Activated CD4-positive, alpha-beta T cell treated with anti-CD3 and anti-CD28 coated beads, Interleukin-2, amount 50 U/mL, for 4 hours (primary cell): ENCODE results near the gene ILK.

Experiments
- DNase-seq, 2 experiments: peaks; one replicate each; pipeline ENCODE4 v3.0.0-alpha.2; 2020

Gene ILK

DNA sequence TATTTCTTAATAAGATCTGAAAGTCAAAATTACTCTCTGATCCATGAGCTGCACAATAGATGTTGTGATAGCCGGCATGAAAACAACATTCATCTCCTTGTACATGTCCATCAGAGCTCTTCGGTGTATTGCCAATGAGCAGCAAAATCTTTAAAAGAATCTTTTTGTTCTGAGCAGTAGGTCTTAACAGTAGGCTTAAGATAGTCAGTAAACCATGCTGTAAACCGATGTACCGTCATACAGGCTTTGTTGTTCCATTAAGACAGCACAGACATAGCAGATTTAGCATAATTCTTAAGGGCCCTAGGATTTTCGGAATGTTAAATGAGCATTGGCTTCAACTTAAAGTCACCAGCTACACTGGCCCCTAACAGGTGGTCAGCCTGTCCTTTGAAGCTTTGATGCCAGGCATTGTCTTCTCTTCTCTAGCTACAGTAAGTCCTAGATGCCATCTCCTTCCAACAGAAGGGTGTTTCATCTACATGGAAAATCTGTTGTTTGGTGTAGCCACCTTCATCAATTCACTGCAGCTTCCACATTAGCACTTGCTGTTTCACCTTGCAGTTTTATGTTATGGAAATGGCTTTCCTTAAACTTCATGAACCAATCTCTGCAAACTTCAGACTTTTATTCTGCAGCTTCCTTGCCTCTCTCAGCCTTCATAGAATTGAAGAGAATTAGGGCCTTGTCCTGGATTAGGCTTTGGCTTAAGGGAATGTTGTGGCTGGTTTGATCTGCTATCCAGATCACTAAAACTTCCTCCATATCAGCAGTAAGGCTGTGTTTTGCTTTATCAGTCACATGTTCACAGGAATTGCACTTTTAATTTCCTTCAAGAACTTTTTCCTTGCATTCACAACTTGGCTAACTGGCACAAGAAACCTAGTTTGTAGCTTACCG is 28.5 kb upstream of the ILK start:
- no peak for DNase-seq

DNA sequence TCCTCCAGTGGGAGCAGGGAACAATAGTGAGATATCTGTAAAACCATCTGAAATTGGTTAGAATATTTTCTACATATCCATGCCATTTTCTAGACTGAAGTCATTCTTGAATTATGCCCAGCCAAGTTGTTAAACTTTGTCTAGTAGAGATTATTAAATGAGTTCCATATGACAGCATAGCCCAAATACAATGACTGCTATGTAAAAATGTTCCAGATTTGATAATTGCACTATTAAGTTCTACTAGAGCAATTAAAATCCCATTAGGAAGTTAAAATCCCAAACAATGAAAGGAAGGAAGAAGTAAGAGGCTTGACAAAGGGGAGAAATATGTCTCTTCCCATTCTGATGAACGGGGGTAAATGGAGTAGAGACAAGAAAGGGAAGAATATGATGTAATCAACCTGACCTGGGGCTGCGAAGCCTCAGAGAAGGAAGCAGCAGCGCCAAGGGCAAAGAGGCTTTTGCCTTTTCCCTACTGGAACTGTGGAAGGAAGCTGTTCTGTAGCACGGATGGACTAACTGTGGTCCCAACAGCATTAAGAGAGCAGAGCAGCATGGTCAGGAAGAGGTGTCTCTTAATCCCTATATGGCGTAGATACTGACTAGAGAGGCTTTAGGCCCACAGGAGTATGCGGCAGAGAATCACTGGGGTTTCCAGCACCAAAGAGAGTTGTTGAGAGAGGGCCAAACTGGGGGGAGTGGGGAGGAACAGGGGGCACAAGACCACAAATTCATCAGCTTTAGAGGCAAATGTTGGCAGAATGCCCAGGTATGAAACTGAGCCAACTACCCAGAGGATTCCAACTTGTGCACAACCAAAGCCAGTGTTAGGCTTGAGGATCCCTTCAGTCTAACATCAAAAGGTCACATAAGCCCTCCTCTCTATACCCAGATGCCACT is 26.9 kb upstream of the ILK start:
- DNase-seq, result no peak

DNA sequence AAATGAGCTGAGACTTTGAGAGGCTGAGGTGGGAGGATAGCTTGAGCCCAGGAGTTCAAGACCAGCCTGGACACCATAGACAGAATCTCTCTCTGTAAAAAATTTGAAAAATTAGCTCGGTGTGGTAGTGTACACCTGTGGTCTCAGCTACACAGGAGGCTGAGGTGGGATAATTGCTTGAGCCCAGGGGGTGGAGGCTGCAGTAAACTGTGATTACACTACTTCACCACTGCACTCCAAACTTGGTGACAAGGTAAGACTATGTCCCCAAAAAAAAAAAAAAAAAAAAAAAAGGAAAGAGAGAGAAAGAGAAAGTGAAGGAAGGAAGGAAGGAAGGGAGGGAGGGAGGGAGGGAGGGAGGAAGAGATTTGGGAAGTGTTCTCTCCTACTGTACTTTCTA is 25.4 kb upstream of the ILK start:
- DNase-seq, result no peak

DNA sequence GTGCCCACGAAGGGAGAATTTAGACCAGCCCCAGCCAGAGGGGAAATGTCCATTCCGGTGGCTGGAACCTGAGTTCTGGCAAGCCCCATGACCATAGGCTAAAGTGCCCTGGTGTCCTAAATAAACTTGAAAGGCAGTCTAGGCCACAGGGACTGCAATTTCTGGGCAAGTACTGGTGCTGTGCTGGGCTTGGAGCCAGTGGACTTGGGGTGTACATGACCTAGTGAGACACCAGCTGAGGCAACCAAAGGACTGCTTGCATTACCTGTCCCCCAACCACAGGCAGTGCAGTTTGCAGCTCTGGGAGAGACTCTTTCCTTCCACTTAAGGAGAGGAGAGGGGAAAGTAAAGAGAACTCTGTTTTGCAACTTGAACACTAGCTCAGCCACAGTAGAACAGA is 23.9 kb upstream of the ILK start:
- DNase-seq, result no peak

DNA sequence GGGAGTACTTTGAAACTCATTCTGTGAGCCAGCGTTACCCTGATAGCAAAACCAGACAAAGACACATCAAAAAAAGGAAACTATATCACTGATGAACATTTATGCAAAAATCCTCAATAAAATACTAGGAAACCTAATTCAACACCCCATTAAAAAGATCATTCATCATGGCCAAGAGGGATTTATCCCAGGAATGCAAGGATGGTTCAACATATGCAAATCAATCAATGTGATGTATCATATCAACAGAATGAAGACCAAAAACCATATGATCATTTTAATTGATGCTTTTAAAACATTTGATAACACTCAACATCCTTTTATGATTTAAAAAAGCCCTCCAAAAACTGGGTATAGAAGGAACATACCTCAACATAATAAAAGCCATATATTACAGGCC is 20.0 kb upstream of the ILK start:
- no peak for DNase-seq

DNA sequence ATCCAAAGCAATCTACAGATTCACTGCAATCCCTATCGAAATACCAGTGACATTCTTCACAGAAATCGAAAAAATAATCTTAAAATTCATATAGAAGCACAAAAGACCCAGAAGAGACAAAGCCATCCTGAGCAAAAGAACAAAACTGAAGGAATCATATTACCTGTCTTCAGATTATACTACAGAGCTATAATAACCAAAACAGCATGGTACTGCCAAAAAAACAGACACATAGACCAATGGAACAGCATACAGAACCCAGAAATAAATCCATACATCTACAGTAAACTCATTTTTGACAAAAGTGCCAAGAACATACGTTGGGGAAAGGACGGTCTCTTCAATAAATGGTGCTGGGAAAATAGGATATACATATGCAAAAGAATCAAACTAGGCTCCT is 19.0 kb upstream of the ILK start:
- DNase-seq, result no peak

DNA sequence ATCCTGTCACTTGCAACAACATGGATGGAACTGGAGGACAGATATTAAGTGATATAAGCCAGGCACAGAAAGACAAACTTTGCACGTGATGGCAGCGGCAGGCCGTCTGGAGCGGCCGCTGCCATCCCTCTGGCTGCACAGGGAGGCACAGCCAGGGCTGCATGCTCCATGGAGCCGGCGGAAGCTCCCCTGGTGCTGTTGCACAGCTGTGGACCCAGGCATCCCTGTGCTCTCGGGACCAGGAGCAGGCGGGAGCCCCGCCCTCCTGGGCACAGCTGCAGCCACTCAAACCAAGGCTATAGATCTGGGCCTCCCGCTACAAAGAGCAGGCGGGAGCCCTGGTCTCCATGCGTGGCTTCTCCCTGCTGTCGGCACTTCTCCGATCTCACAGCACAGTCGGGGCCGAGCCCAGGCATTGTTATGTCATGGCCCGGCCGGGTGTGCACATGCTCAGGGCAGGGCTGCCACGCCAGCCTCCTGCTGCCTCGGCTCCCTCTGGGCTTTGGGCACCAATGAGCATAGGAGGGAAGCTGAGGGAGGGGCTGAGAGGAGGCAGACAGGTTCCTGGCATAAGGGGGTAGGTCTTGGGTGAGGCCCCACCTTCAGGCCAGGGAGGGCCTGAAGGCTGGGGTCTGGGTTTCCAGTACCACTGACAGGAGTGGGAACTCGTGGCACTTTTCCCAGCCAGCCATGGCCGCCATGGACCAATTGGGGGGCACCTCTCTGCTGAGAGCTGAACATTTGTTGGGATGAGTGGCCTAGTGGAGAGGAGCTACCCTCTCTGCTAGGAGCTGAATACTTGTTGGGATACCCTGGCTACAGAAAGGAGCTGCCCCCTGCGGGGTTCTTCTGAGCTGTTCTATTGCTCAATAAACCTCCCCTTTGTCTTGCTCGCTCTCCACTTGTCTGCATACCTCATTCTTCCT is 16.9 kb upstream of the ILK start:
- no peak for DNase-seq

DNA sequence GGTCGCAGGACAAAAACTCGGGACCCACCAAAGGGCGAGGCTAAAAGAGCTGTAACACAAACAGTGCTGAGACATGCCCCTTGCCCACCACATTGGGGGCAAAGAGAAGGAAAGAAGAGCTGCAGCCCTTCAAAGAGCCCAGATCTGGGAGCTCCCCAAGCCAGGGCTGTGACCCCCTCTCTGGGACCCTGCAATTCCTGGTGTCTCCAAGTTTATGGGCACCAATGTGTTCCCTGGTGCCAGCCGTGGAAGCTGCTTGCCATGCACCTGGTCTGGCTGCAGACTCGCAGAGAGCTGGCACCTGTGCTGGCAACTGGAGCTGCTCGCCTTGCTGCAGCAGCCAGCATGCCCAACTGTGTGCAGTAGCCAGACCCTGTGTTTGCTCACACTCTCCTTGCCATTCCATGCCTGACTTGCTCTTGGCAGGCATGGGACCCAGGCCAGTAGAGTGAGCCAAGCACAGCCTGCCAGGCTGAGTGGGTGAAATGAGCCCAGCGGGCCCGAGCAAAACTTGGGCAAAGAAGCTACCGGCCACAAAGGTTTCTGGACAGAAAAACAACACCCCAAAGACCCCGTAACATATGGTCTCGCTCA is 16.1 kb upstream of the ILK start:
- no peak for DNase-seq

DNA sequence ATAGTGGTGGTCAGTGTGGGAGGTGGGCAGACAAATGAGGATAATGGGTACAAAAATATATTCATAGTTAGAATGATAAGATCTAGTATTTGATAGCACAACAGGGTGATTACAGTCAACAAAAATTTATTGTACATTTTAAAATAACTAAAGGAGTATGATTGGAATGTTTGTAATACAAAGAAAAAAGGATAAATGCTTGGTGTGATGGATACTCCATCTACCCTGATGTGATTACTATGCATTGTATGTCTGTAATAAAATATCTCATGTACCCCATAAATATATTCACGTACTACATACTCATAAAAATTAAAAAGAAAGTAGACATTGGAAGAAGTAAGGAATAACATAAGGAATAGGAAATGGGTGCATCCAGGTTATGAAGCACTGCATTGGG is 15.6 kb upstream of the ILK start:
- DNase-seq, result no peak

DNA sequence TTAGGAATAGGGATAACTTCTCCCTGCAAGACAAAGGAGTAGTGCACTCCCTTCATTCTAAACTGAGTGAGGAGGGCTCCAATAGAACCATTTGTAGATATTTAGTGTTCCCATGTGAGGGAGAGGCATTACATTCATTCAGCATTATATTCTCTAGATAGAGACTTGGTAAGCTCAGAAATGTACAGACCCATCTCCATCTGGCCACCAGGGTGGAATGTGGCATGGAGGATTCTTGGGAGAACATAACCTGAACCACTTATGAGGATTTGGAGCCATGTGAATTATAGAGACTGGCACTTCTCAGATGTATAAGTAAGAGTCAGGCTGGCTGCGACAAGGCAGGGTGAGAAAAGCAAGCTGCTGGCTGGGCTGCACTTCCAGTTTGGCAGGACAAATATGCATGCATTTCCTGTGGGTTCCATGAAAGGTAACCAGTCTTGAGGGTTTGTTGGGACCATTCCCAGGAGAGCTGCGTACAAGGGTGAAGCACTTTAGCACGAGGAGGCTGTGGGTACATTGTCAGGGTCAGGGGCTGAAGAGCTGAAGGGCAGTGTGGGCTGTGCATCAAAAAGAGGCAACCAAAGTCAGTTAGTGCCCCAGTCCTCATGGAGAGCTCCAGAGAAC is 9.3 kb upstream of the ILK start:
- no peak for DNase-seq

DNA sequence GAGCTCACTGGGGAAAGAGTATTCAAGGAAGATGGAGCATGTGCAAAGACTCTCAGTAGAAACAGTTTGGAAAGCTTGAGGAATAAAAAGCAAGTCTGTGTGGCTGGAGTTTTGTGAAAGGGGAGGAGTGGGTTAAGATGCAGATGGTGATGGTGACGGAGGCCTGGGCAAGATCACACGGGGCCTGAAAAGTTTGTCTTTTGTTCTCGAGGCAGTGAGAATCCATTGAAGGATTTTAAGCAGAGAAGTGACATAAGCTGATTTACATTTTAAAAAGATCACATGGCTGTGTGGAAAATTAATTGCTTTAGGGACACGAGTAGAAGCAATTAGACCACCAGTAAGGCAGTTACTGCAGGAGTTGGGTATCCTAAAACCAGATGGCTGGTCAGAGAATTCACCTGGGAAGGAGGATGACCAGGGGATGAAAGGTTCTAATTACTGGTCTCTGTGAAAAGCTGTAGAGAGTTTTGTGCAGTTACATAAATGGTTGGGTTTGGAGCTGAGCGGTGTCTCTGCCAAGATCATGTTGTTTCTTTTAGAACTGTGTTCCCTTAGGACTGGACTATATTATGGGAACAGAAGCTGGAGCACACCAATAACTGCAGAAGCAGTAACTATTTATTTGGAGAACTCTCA is 7.2 kb upstream of the ILK start:
- DNase-seq, result no peak

DNA sequence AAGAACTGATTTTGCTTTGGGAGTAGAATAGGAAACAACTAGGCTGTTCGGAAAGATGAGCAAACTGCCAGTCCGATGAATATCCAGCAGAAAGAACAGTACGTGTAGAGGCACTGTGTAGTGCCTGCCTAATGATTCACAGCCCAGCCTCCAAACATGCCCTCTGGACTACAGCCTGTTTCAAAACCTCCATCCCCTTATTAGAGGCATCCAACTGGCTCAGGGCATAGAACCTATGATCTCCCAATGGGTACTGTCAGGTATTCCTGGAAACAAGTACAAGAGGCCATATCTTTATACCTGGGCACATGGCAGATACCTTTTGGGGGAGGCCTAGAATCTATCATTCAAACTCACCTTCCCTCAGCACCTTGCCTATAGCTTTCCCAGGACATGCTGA is 5.0 kb upstream of the ILK start:
- no peak for DNase-seq

DNA sequence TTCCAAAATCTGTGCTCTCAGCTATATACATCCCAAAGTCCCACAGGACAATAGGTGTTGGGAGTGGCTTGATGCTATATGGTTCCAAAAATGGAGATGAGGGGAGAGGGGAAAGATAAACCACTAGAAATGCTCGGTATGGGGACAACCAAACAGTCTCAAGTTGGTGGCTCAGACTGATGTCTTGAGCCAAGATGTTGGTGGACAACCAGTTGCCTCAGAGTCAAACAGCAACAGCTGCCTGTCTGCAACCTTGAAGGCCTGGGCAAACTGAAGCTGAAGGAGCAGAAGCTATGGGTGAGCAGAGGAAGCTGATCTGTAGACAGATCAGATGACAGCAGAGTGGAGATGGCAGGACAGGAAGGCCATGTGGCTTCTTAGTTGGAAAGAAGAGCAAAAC is 4.1 kb upstream of the ILK start:
- no peak for DNase-seq

DNA sequence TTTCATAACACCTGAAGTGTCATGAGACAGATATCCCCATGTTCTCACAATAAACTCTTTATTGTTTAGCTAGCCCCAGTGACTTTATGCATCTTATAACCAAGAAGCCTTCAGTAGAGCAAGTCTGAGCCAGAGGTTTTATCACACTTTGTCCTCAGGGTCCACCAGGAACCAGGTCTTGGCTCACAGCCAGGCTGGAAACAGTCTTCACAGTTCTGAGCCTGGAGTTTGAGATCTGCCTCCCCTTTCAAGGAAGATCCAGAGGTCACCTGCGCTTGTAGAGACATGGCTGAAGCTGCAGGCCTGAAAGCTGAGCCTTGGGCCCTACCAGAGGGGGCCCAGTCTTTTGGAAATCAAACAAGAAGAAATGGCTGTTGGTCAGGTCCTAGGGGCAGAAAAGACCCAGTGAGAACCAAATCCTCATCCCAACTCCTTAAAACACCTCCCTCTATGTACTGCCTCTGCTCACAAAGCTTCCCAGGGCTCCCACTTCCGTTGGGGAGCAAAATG is 3.6 kb upstream of the ILK start:
- DNase-seq, result no peak

DNA sequence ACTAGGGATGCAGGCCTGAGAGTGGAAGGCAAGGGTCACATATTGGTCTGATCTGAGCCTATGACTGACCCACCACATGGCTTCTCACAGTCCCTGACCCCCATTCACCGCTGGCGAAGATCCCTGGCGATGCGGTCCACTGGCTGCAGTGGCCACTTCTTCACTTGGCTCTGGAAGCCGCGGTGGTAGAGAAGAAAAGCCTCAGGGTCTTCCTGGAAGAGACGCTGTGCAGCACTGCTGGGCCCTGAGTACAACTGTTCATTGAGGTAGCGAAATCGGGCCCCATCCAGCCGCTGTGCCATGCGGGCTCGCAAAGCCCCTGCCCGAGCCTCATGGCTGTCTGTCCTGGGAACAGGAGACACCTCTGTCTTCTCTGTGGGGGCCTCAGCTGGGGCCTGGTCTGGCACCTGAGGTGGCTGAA is 2.5 kb upstream of the ILK start:
- no peak for DNase-seq

DNA sequence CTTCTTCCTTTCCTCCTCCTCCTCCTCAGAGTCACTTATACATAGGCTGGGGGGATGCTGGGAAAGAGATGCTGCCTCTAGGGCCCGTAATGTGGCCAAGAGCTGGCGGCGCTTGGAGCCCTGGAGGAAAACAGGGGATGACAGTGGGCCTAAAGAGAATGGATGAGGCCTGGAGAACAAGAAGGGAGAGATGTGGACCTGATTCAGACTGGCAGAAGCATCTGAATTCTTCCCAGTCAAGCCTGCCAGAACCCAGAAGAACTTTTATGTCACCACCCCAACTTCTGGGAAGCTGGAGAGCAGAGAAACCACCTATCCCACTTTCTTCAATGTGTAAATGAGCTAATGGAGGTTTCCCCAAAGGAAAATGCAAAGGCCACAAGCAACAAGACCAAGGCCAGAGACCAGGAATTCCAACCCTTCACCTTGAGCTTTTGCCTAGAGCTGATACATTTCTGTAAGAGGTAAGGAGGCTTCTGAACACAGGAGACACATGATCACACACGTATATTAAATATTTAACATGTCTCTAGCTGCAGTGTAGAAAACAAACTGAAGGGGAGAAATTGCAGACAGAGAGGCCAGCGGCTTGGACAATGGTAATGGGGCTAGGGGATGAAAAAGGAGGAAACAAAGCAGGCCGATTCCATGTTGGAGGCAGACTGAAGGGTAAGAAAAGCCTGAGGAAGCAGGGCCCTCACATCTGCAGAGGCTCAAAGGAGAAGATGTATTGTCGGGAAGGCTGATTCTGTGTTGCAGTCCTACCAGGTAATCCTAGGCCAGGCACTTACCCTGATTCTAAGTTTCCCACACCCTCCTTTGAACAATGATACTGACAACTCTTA is 1.3 kb upstream of the ILK start:
- no peak for DNase-seq

DNA sequence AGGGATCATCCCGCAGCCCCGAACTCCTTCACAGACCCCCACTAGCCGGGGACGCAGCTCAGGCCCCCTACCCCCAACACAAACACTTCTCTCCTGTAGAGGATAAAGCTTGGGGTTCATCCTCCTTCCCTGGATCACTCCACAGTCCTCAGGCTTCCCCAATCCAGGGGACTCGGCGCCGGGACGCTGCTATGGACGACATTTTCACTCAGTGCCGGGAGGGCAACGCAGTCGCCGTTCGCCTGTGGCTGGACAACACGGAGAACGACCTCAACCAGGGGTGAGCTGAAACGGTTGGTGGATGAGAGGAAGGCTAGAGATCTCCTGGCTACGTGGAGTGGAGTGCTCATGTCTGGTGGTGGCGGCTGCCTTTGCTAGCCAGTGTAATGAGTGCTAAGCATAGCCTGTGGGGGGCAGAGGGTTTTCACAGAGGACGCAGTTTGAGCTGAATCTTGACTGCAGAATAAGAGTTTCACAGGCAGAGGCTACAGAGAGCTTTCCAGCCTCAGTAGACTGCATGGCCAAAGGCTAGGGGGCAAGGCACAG is 580 bp downstream of the ILK start:
- DNase-seq, result peak; percentile 47 to 49

DNA sequence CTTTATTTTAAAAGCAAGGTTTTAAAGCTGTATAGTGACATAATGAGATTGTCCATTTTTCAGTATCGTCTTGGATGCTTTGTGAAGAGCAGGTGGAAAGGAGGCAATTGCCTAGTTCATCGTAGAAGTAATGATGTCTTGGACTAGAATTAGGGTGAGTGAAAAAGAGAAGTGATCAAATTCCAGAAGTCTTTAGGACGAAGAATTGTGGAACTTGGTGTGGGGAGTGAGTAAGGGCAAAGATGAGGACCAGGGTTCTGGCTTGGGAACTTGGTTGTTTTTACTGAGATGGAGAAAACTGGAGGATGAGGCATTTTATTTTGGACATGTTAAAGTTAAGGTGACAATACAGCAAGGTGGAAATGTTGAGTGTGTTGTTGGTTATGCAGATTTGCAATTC is 1.2 kb downstream of the ILK start:
- no peak for DNase-seq

DNA sequence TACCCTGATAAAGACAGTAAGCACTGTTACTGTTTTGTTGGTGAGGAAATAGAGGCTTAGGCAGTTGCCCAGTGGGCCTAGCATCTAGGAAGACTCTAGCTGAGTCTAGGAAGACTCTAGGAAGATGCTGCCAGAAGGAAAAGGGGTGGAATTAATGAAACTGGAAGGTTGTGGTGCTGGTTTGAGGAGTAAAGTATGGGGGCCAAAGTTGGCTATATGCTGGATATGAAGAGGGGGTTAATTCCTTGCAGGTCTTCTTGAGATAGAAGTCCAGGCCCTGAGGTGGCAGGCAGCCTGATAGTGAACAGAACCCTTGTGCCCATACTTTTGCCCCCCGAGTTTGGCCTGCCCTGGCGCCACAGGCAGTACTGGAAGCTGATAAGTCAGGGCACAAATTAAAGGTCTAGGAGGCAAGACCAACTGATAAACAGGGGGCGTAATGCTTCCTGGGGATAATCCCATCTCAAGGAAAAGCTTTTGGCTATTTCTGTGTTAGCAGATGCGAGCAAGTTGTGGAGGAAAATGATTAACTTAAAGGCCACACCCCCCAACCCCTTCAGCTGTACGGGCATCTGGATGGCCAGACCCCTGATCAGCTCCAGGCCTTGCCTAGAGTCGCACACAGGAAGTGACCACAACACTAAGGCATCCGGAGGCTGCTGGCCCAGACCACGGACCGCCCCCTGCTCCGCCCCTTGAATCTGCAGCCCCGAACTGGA is 3.1 kb downstream of the ILK start:
- DNase-seq, result no peak
